Rectal smooth muscle tissue (tissue), 1 donor: ENCODE data around the gene DNMT3B.
A peak's percentile ranks its signal among the peaks of the same experiment; 100 is the strongest.
"Not testable (repeated sequence)": the region's sequence is repeated elsewhere in the genome, so short reads cannot be mapped to it uniquely, and the experiment has no call there.

Source experiments
- H3K27ac ChIP-seq: one replicate; pipeline ENCODE4 v1.7.0; 2013; ENCODE audit warnings: low read depth, low read length, inconsistent platforms
- H3K27me3 ChIP-seq: one replicate; pipeline ENCODE4 v1.7.0; 2013; ENCODE audit warnings: low read length; ENCODE audit not compliant: control insufficient read depth, insufficient read depth
- H3K36me3 ChIP-seq: one replicate; pipeline ENCODE4 v1.7.0; 2013; ENCODE audit warnings: low read length; ENCODE audit not compliant: control insufficient read depth, insufficient read depth
- H3K4me1 ChIP-seq: one replicate; pipeline ENCODE4 v1.7.0; 2013; ENCODE audit warnings: low read length; ENCODE audit not compliant: control insufficient read depth, insufficient read depth
- H3K4me3 ChIP-seq: one replicate; pipeline ENCODE4 v1.7.0; 2013; ENCODE audit warnings: low read length
- H3K9ac ChIP-seq: one replicate; pipeline ENCODE4 v1.7.0; 2013; ENCODE audit warnings: low read length

DNMT3B gene

GRCh38 chr20:32761831-32762753, at the start of gene DNMT3B:
Gene DNMT3B, plus strand, starts transcription at chr20:32762385. Its CDS starts 17,939 bp downstream, at chr20:32780324.
- H3K36me3 ChIP-seq = no peaks in the 10 kb centered on the region
- peak within 1 kb of the TSS; percentile 13 for H3K9ac ChIP-seq
- H3K27ac ChIP-seq = no peak within 1 kb of the TSS
- peak within 1 kb of the TSS; percentile 89 for H3K4me3 ChIP-seq
- H3K27me3 ChIP-seq = no peaks in the 10 kb centered on the region
- peaks cover 9% of the 10 kb centered on the region for H3K4me1 ChIP-seq

GRCh38 chr20:32718749-32719348, 43.3 kb upstream of the DNMT3B start:
- Histone ChIP-seq H3K4me3 (no peak overlapping the region), H3K27ac (no peak overlapping the region), H3K4me1 (no peaks in the 10 kb centered on the region), H3K27me3 (no peaks in the 10 kb centered on the region), H3K9ac (no peak overlapping the region), H3K36me3 (no peaks in the 10 kb centered on the region)

- Histone ChIP-seq H3K36me3 (peaks cover 11% of the 10 kb centered on the region), H3K4me1 (no peaks in the 10 kb centered on the region)
Observed at GRCh38 chr20:32727683-32728082, 34.5 kb upstream of the DNMT3B start.

GRCh38 chr20:32728435-32728834, 33.8 kb upstream of the DNMT3B start:
- not testable (repeated sequence) for H3K27me3 ChIP-seq, H3K4me3 ChIP-seq, H3K27ac ChIP-seq, H3K9ac ChIP-seq, H3K4me1 ChIP-seq
- peaks cover 11% of the 10 kb centered on the region for H3K36me3 ChIP-seq

More at GRCh38 chr20:32727683-32728082, 34.5 kb upstream of the DNMT3B start:
- Histone ChIP-seq H3K9ac (no peak overlapping the region), H3K27ac (no peak overlapping the region), H3K27me3 (no peaks in the 10 kb centered on the region), H3K4me3 (no peak overlapping the region)

GRCh38 chr20:32729334-32729733, 32.9 kb upstream of the DNMT3B start:
- H3K9ac ChIP-seq, H3K27me3 ChIP-seq, H3K27ac ChIP-seq, H3K4me3 ChIP-seq, H3K4me1 ChIP-seq: not testable (repeated sequence)
- H3K36me3 ChIP-seq = peaks cover 11% of the 10 kb centered on the region

- Histone ChIP-seq H3K4me3 (no peak overlapping the region), H3K27ac (no peak overlapping the region), H3K9ac (no peak overlapping the region), H3K4me1 (no peaks in the 10 kb centered on the region), H3K27me3 (no peaks in the 10 kb centered on the region), H3K36me3 (peaks cover 8% of the 10 kb centered on the region)
Observed at GRCh38 chr20:32731882-32732266, 30.3 kb upstream of the DNMT3B start.

GRCh38 chr20:32737371-32738223, 24.6 kb upstream of the DNMT3B start:
- Histone ChIP-seq H3K4me1 (peaks cover 4% of the 10 kb centered on the region), H3K9ac (no peak overlapping the region), H3K27me3 (no peaks in the 10 kb centered on the region), H3K36me3 (no peaks in the 10 kb centered on the region), H3K27ac (no peak overlapping the region), H3K4me3 (no peak overlapping the region)

- no peaks in the 10 kb centered on the region for H3K36me3 ChIP-seq
Observed at GRCh38 chr20:32741151-32741550, 21.0 kb upstream of the DNMT3B start.

GRCh38 chr20:32742322-32743236, 19.6 kb upstream of the DNMT3B start:
- peak overlapping the region; percentile 92 for H3K4me3 ChIP-seq
- no peaks in the 10 kb centered on the region for H3K27me3 ChIP-seq
- H3K9ac ChIP-seq = peak overlapping the region; percentile 88
- H3K27ac ChIP-seq = peak overlapping the region; percentile 59
- H3K36me3 ChIP-seq = no peaks in the 10 kb centered on the region
- peaks cover 4% of the 10 kb centered on the region for H3K4me1 ChIP-seq

More at GRCh38 chr20:32741151-32741550, 21.0 kb upstream of the DNMT3B start:
- H3K9ac ChIP-seq = no peak overlapping the region
- H3K4me3 ChIP-seq = no peak overlapping the region
- no peak overlapping the region for H3K27ac ChIP-seq
- H3K27me3 ChIP-seq = no peaks in the 10 kb centered on the region
- H3K4me1 ChIP-seq = peaks cover 4% of the 10 kb centered on the region

- peak within 1 kb of the TSS; percentile 59 for H3K27ac ChIP-seq
- peaks cover 4% of the 10 kb centered on the region for H3K4me1 ChIP-seq
- H3K4me3 ChIP-seq = peak within 1 kb of the TSS; percentile 92
Observed at GRCh38 chr20:32743237-32744112, 18.7 kb upstream of the DNMT3B start, which contains the start of gene COMMD7. Gene COMMD7, minus strand, starts transcription at chr20:32743467. Its CDS starts 76 bp downstream, at chr20:32743391.

More at GRCh38 chr20:32743237-32744112, 18.7 kb upstream of the DNMT3B start, which contains the start of gene COMMD7:
- Histone ChIP-seq H3K27me3 (no peaks in the 10 kb centered on the region), H3K36me3 (no peaks in the 10 kb centered on the region), H3K9ac (peak within 1 kb of the TSS; percentile 88)
